HuH-7.5 (cell line): ENCODE results near the gene RNF220.
"Not testable (repeated sequence)": the region's sequence is repeated elsewhere in the genome, so short reads cannot be mapped to it uniquely, and the experiment has no call there.

Experiments used
- DNase-seq: peaks from one replicate; pipeline ENCODE4 v3.0.0; 2011; ENCODE audit warnings: low spot score

Gene RNF220

DNA sequence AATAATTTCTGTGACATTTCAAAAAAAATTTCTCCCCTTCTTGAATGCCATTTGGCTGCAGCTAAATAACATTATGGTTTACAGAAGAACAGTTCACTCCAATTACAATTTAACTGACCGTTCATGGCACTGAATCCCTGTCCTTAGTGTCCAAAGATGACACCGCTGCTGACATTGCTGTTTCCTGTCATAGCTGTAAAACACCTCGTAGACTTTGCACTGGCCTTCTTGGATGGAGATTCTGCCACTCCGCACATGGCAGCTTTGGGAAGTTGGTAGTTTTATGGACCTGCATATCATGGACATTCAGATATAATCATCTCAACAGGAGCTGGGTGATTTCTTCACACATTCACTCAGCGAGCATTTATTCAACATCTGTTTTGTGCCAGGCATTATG, 274.4 kb downstream of the RNF220 start:
- no peak for DNase-seq

- peak; percentile 42 for DNase-seq
Observed at GRCh38 chr1:44681905-44682882, 277.1 kb downstream of the RNF220 start.

DNA sequence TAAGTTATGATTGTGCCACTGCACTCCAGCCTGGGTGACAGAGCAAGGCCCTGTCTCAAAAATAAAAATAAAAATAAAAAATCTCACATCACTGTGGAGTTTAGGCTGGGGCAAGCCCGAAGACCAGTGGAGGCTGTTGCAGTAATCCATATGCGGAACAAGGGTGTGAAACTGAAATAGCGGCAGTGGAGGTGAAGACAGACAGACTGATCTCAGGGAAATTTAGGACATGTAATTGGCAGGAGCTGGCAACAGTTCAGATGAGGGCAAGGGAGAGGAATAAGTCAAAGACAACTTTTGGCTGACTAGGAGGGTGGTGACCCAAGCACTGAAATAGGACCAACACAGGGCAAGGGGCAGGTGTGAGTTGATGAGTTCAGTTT, 277.8 kb downstream of the RNF220 start:
- DNase-seq: no peak

- DNase-seq: no peak
Observed at GRCh38 chr1:44684525-44684924, 279.5 kb downstream of the RNF220 start.

DNA sequence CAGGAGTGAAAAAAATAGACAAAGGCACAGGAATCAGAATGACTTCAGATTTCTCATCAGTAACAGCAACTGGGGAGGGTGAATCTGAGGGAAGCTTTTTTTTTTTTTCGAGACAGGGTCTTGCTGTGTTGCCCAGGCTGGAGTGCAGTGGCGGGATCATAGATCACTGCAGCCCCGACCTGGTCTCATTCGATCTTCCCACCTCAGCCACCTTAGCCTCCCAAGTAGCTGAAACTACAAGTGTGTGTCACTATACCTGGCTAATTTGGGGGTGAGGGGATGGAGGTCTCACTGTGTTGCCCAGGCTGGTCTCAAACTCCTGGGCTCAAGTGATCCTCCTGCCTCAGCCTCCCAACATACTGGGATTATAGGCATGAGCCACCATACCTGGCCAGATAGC, 280.2 kb downstream of the RNF220 start:
- no peak for DNase-seq

DNA sequence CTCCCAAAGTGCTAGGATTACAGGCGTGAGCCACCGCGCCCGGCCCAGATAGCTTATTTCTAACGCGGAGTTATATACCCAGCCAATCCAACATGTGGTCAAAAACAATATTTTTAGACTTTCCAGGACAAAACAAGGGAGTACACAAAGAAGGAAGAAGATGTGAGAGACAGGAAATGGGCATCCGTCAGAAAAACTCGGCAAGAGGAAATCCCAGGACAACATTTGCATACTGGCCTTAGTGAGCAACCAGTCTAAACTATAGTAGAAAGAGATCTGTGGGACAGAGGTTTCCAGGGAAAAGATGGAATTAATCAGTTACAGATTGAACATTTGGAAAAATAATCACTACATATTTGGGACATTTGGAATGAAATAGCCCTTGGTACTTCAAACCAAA, 280.8 kb downstream of the RNF220 start:
- DNase-seq: no peak

DNA sequence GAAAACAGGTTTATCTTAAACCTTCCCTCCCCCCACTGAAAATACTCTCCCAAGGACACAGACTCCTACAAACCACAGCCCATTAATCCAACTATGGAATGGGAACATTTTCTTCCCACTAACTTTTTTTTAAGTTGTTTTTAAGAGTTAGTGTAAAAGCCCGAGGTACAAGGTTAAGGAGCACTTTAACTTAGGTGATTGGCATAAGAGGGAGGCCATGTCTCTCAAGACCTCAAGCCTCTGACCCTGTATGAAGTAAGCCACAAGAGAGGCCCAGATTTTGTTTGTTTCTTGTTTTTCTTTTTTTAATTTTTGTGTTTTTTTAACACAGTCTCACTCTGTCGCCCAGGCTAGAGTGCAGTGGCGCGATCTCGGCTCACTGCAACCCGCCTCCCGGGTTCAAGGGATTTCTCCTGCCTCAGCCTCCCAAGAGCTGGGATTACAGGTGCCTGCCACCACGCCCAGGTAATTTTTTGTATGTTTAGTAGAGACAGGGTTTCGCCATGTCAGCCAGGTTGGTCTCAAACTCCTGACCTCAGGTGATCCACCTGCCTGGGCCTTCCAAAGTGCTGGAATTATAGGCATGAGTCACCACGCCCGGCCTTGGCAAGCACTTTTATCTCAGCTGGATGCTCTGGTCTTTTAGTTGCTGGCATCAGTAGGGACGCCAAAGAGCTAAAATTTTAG, 283.8 kb downstream of the RNF220 start:
- no peak for DNase-seq

DNA sequence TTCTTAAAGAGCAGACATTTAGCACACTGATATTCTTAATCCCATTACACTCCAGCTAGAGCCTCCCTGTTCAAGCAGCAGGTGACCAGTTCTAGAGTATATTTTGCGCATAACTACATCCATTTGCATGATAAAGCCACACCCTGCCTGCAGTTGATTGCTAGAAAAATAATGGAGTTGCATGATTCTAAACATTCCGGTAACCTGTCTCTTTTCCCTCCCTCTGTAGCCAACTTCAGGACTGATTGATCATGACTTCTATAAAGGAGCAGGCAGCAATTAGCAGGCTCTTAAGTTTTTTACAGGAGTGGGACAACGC, 284.4 kb downstream of the RNF220 start:
- DNase-seq: no peak

GRCh38 chr1:44693159-44693558, 288.1 kb downstream of the RNF220 start:
- no peak for DNase-seq

DNA sequence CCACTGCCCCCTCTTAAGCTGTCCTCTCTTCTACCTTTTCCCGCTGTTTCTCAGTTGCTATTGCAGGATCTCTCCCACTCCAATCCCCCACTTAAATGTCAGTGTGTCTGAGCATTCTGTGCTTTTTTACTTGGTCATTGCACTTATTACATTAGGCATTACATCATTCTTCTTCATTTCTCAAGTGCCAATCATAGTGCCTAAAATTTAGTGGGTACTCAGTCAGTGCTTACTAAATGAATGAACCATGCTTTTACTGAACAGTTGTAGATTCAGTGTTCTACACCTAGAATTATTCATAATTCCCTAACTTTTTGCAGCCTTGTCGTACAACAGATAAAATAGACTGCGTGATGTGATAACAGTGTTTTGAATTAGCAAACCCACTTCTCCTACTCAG, 288.8 kb downstream of the RNF220 start:
- no peak for DNase-seq

DNA sequence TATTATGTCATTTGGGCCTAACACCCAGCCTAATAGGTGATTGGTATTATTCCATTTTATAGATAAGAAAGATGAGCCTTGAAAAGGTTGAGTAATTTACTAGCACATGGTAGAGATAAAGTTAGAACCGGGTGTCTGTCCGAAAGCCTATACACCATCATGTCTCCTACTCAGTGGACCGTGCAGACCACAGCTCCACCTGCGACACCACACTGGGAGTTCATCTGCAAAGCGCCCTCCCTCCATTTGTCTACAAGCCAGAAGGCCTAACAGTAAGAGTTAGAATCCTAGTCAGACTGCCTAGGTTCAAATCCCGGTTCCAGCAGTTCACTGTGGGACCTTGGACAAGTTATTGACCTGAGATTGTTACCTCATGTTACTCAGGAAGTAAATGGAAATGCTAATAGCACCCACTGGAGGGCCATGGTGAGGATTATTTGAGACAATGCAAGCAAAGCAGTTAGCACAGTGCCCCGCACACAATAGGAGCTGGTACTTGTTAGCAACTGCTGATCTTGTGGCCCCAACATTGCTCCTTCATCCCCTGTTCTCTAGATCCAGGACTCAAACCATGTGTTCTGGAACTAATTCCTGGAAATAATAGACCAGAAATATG, 289.9 kb downstream of the RNF220 start:
- DNase-seq: no peak

DNA sequence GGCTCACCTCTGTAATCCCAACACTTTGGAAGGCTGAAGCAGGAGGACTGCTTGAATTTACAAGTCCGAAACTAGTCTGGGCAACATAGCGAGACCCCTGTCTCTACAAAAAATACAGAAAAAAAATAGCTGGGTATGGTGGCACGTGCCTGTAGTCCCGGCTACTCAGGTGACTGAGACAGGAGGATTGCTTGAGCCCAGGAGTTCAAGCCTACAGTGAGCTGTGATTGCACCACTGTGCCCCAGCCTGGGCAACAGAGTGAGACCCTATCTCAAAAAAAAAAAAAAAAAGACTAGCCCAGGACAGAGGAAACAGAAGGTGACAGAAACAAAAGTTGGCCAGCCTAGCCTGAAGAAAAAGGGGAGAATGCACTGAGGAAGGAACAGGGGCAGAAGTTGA, 290.6 kb downstream of the RNF220 start:
- DNase-seq: no peak

- no peak for DNase-seq
Observed at GRCh38 chr1:44696101-44696500, 291.0 kb downstream of the RNF220 start.

GRCh38 chr1:44696789-44697345, 291.8 kb downstream of the RNF220 start:
- DNase-seq: no peak

DNA sequence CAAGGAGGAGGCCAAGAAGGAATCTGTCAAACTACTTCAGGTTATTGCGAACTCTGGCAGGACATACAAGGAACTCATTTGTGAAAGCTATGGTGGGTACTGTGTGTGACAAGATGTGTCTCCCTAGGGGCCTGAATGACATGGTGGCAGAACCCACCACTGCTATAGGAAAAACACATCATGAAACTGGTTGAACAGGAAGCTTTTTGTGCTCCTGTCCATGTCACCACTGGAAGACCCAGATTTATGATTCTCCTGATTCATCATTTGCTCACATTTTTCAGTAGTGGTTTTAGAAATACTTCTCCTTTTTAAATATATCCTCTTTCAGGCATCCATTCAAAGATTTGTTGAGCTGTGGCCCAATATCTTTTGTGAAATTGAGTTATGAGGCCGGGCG, 293.1 kb downstream of the RNF220 start:
- DNase-seq: no peak

- DNase-seq: not testable (repeated sequence)
Observed at GRCh38 chr1:44699375-44699774, 294.3 kb downstream of the RNF220 start.

- no peak for DNase-seq
Observed at GRCh38 chr1:44700573-44700972, 295.5 kb downstream of the RNF220 start.

- DNase-seq: no peak
Observed at GRCh38 chr1:44701141-44701573, 296.1 kb downstream of the RNF220 start.
